HG02840 (cell line): Measurements from ENCODE around the gene ITPKC.

Experiments used
- ATAC-seq: cut with Tn5 transposase; IDR thresholded peaks from one replicate; pipeline ENCODE4 v1.9.1; 2021; ENCODE audit warnings: mild to moderate bottlenecking, moderate library complexity, moderate number of reproducible peaks; ENCODE audit not compliant: unreplicated experiment, low FRiP score

The ITPKC gene

GRCh38 chr19:40785526-40785925 lies 68.6 kb downstream of the ITPKC start:
- no peak for ATAC-seq

DNA sequence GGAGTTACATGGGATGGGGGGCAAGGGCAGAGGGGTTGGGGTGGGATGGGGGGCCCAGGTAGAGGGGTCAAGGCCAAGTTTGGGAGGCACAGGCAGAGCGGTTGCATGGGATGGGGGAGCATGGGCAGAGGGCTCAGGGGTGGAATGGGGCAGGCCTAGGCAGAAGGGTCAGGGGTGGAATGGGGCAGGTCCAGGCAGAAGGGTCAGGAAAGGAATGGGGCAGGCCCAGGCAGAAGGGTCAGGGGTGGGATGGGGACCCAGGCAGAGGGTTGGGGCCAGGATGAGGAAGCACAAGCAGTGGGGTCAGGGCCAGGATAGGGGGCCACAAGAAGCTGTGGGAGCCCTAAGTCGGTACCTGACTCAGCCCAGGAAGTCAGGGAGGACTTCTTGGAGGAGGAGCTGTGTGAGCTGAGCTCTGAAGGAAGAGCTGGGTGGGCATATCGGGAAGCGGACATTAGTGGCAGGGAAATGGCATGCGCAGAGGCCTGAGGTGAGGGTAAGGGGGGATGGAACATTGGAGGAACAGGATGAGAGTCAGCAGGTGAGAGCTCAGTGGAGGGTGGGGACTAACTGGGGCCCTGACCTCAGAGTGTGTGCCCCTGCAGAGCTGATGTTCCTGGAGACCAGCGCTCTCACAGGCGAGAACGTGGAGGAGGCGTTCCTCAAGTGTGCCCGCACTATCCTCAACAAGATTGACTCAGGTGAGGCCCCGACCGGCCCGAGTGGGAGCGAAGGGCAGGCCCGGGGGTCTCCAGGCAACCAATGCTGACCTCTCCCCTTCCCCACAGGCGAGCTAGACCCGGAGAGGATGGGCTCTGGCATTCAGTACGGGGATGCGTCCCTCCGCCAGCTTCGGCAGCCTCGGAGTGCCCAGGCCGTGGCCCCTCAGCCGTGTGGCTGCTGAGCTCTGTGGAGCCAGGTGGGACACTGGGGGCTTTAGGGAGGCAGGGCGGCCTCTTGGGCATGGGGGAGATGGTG lies 69.4 kb downstream of the ITPKC start:
- ATAC-seq: no peak
